NCI-H1436 treated with DMSO at 0.1 percent for 48 hours (cell line): ENCODE results near the gene KIF12.

Experiments
- DNase-seq: peaks from one replicate; lab custom pipeline; 2025; lab: John Stamatoyannopoulos, UW

The KIF12 gene

GRCh38 chr9:114065304-114065703, 33.8 kb downstream of the KIF12 start:
- no peak for DNase-seq

- no peak for DNase-seq
These were observed 37.1 kb downstream of the KIF12 start for GRCh38 chr9:114061830-114062474.

GRCh38 chr9:114061292-114061691, 37.8 kb downstream of the KIF12 start:
- no peak for DNase-seq

GRCh38 chr9:114060711-114061110, 38.4 kb downstream of the KIF12 start:
- DNase-seq: no peak

- no peak for DNase-seq
These were observed 39.0 kb downstream of the KIF12 start for GRCh38 chr9:114060070-114060469.

GRCh38 chr9:114059047-114059803, 39.9 kb downstream of the KIF12 start:
- DNase-seq: no peak

- DNase-seq: no peak
These were observed 40.4 kb downstream of the KIF12 start for GRCh38 chr9:114058688-114059046.

GRCh38 chr9:114057161-114057885, 41.8 kb downstream of the KIF12 start:
- no peak for DNase-seq

- DNase-seq: no peak
These were observed 42.6 kb downstream of the KIF12 start for GRCh38 chr9:114056527-114056926.

- no peak for DNase-seq
These were observed 43.2 kb downstream of the KIF12 start for GRCh38 chr9:114055894-114056293.

- DNase-seq: no peak
These were observed 44.0 kb downstream of the KIF12 start for GRCh38 chr9:114055061-114055460.

GRCh38 chr9:114054191-114054690, 44.9 kb downstream of the KIF12 start:
- DNase-seq: no peak

GRCh38 chr9:114053246-114054005, 45.7 kb downstream of the KIF12 start:
- no peak for DNase-seq

GRCh38 chr9:114051706-114052105, 47.4 kb downstream of the KIF12 start:
- no peak for DNase-seq

- DNase-seq: no peak
These were observed 47.8 kb downstream of the KIF12 start for GRCh38 chr9:114051281-114051680.

- no peak for DNase-seq
These were observed 48.4 kb downstream of the KIF12 start for GRCh38 chr9:114050646-114051045.

- DNase-seq: no peak
These were observed 48.9 kb downstream of the KIF12 start for GRCh38 chr9:114050226-114050568.

- no peak for DNase-seq
These were observed 49.5 kb downstream of the KIF12 start for GRCh38 chr9:114049441-114050225.

- no peak for DNase-seq
These were observed 50.3 kb downstream of the KIF12 start for GRCh38 chr9:114048533-114049415.

GRCh38 chr9:114047717-114048116, 51.4 kb downstream of the KIF12 start:
- DNase-seq: no peak
